Endodermal cell (in vitro differentiated cells): ENCODE data around the gene SSTR4. TPM values are rescaled to one million over a fixed set of nuclear protein-coding genes. Genes with fewer than 3 reads are reported as not detected.

Source experiments
- DNase-seq: peaks from one replicate; pipeline ENCODE4 v3.0.0-alpha.2; 2017
- H3K27ac ChIP-seq: 2 replicates; pipeline ENCODE4 v1.5.1; 2013; ENCODE audit warnings: mild to moderate bottlenecking, low read depth, low read length, moderate library complexity
- H3K27me3 ChIP-seq: 2 replicates; pipeline ENCODE4 v1.6.1; 2013; ENCODE audit warnings: mild to moderate bottlenecking, low read length, moderate library complexity; ENCODE audit not compliant: insufficient read depth, control insufficient read depth, poor library complexity, severe bottlenecking
- H3K36me3 ChIP-seq: 2 replicates; pipeline ENCODE4 v1.7.0; 2013; ENCODE audit warnings: mild to moderate bottlenecking, low read length, moderate library complexity; ENCODE audit not compliant: control insufficient read depth, insufficient read depth
- H3K4me1 ChIP-seq: one replicate; pipeline ENCODE4 v1.7.0; 2013; ENCODE audit warnings: low read length; ENCODE audit not compliant: control insufficient read depth, insufficient read depth
- H3K4me3 ChIP-seq: 2 replicates; pipeline ENCODE4 v1.5.1; 2013; ENCODE audit warnings: mild to moderate bottlenecking, low read length, moderate library complexity
- H3K9ac ChIP-seq: 2 replicates; pipeline ENCODE4 v1.6.1; 2013; ENCODE audit warnings: mild to moderate bottlenecking, low read length, moderate library complexity; ENCODE audit not compliant: poor library complexity, severe bottlenecking; ENCODE audit errors: extremely low read depth
- H3K9me3 ChIP-seq: 2 replicates; pipeline ENCODE4 v1.6.1; 2013; ENCODE audit warnings: mild to moderate bottlenecking, low read length, moderate library complexity; ENCODE audit not compliant: control insufficient read depth
- H3K27ac Mint-ChIP-seq: 2 replicates; pipeline ENCODE4 v1.8.0; 2020; ENCODE audit warnings: mixed read lengths
- H3K27me3 Mint-ChIP-seq: 2 replicates; pipeline ENCODE4 v1.8.0; 2021; ENCODE audit warnings: mild to moderate bottlenecking, mixed read lengths; ENCODE audit not compliant: insufficient read depth
- H3K36me3 Mint-ChIP-seq: 2 replicates; pipeline ENCODE4 v1.8.0; 2020; ENCODE audit warnings: low read depth, mixed read lengths
- H3K4me1 Mint-ChIP-seq: 2 replicates; pipeline ENCODE4 v1.8.0; 2020; ENCODE audit warnings: mixed read lengths
- H3K4me3 Mint-ChIP-seq: 2 replicates; pipeline ENCODE4 v1.8.0; 2020; ENCODE audit warnings: mild to moderate bottlenecking, moderate library complexity, mixed read lengths
- H3K9me3 Mint-ChIP-seq: 2 replicates; pipeline ENCODE4 v1.8.0; 2020; ENCODE audit warnings: mild to moderate bottlenecking, mixed read lengths
- WGBS, 2 experiments: methylation state at CpG; one replicate each; pipeline versions ENCODE4 v1.1.5 to v1.1.7; 2013; ENCODE audit warnings: missing lambda C conversion rate in 2 of 2, mixed read lengths in 1 of 2; ENCODE audit not compliant: insufficient coverage in 1 of 2, insufficient read length in 1 of 2; 5-methylcytosine and 5-hydroxymethylcytosine counted together
- total RNA-seq, 2 donors: library from RNA; stranded (reverse); fragmentation: NEBNext Ultra II Directional in 1 of 2; extraction: Animal tissue kit (Norgen Biotek cat#: 25700) in 1 of 2; gene quantifications; 2 replicates in 1 of 2; 3 replicates in 1 of 2; pipeline ENCODE4 v1.2.1, GENCODE V29; 2021
- TF ChIP-seq, protein P1 (sequence below): fragments of 200-600 bp; sonication (generic); conservative IDR thresholded peaks from 2 replicates; pipeline ENCODE4 v1.5.0; 2021; ENCODE audit warnings: antibody characterized with exemption, mild to moderate bottlenecking

Gene SSTR4
- total RNA-seq, 2 donors from 2014 or later, result 0.40 TPM; not detected in 1

DNA sequence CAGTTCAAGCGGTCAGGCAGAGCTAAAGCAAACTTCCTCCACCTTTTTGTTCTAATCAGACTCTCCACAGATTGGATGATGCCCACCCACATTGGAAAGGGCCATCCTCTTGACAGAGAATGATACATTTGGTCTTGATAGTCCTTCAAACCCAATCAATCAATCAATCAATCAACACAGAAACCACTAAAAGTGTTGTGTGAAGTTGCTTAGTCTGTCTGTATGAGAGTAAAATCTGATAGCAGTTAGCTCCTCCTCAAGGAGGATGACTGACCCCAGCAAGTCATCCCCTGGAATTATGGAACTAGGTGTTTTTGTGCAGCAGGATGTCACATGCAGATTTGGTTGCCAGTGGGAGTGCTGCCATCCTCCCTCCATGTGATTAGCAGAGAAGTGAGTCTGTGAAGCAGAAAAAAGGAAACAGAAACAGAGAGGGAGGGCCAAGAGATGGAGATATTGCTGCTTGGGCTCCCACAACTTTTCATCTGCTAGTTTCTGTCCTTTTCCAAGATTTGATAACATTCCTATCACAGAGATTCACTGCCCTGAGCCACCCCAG is 32.0 kb upstream of the SSTR4 start:
- Histone ChIP-seq H3K4me1 (no peaks in the 10 kb centered on the region), H3K27me3 (no peaks in the 10 kb centered on the region), H3K9me3 (no peaks in the 10 kb centered on the region), H3K9ac (no peak overlapping the region), H3K4me3 (no peak overlapping the region), H3K36me3 (no peaks in the 10 kb centered on the region), H3K27ac (no peak overlapping the region)
- H3K4me3 Mint-ChIP-seq, result no peak overlapping the region
- no peak overlapping the region for H3K27ac Mint-ChIP-seq
- peaks cover 3% of the 10 kb centered on the region for H3K27me3 Mint-ChIP-seq
- H3K4me1 Mint-ChIP-seq, result no peaks in the 10 kb centered on the region
- DNase-seq, result no peak
- TF ChIP-seq, protein P1, sequence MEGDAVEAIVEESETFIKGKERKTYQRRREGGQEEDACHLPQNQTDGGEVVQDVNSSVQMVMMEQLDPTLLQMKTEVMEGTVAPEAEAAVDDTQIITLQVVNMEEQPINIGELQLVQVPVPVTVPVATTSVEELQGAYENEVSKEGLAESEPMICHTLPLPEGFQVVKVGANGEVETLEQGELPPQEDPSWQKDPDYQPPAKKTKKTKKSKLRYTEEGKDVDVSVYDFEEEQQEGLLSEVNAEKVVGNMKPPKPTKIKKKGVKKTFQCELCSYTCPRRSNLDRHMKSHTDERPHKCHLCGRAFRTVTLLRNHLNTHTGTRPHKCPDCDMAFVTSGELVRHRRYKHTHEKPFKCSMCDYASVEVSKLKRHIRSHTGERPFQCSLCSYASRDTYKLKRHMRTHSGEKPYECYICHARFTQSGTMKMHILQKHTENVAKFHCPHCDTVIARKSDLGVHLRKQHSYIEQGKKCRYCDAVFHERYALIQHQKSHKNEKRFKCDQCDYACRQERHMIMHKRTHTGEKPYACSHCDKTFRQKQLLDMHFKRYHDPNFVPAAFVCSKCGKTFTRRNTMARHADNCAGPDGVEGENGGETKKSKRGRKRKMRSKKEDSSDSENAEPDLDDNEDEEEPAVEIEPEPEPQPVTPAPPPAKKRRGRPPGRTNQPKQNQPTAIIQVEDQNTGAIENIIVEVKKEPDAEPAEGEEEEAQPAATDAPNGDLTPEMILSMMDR, result no peak
- no peaks in the 10 kb centered on the region for H3K36me3 Mint-ChIP-seq
- 82 to 86% methylated on average over 1 of the region's 1 CpG for WGBS, 2 experiments
- H3K9me3 Mint-ChIP-seq, result no peaks in the 10 kb centered on the region

DNA sequence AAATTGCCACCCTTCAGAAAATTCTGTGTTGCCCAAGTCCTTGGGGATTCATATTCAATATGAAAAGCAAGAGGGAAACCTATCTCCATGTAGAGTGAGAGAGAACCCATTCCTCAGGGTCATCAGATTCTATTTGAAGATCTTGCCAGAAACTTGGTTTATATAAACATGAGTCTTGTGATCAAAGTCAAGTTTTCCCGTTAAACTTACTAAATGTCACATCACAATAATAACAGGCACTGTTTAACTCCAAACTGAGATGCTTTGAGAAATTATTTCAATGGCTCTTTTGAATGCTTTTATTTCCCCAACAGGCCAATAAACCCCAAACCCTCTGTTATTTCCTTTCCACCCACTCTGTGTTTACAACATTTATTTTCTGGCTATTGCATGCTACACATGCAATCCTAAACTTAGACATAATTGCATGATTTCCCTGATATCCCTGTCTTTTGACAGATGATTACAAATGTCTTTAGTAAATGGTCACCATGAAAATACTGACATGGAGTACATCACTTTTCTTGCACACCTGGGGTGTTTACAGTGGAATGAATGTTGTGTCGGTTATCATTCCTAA is 31.1 kb upstream of the SSTR4 start:
- H3K27me3 Mint-ChIP-seq, result peaks cover 3% of the 10 kb centered on the region
- no peak for DNase-seq
- H3K9ac ChIP-seq, result no peak overlapping the region
- TF ChIP-seq, protein P1, result no peak
- WGBS, 2 experiments, result 91 to 100% methylated on average over 1 to 2 of the region's 2 CpGs
- no peak overlapping the region for H3K4me3 Mint-ChIP-seq
- H3K9me3 Mint-ChIP-seq, result no peaks in the 10 kb centered on the region
- no peaks in the 10 kb centered on the region for H3K9me3 ChIP-seq
- H3K27ac Mint-ChIP-seq, result no peak overlapping the region
- no peaks in the 10 kb centered on the region for H3K27me3 ChIP-seq
- no peaks in the 10 kb centered on the region for H3K4me1 ChIP-seq
- H3K27ac ChIP-seq, result no peak overlapping the region
- no peaks in the 10 kb centered on the region for H3K36me3 ChIP-seq
- H3K4me3 ChIP-seq, result no peak overlapping the region
- H3K36me3 Mint-ChIP-seq, result no peaks in the 10 kb centered on the region
- no peaks in the 10 kb centered on the region for H3K4me1 Mint-ChIP-seq

DNA sequence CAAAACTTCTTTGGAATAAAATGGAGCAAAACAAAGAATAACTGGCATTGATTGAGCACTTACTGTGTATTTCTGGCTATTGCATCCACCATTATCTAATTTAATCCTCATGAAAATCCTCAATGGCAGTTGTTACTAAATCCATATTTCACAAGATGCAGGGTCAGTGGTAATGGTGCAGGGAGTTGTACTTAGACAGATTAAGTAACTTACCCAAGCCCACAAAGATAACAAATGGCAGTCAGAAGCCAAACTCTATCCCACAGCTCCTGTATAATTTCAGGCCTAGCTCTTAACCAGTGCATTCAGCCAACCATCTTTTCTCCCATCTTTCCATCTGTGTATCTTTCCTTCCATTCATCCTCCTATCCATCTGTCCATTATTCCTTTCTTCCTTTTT is 29.3 kb upstream of the SSTR4 start:
- TF ChIP-seq, protein P1, result no peak
- Histone ChIP-seq H3K4me3 (no peak overlapping the region), H3K27me3 (no peaks in the 10 kb centered on the region), H3K9me3 (no peaks in the 10 kb centered on the region), H3K9ac (no peak overlapping the region), H3K36me3 (no peaks in the 10 kb centered on the region), H3K27ac (no peak overlapping the region), H3K4me1 (no peaks in the 10 kb centered on the region)
- no peak overlapping the region for H3K27ac Mint-ChIP-seq
- H3K4me3 Mint-ChIP-seq, result no peak overlapping the region
- H3K4me1 Mint-ChIP-seq, result no peaks in the 10 kb centered on the region
- H3K27me3 Mint-ChIP-seq, result peaks cover 3% of the 10 kb centered on the region
- no peaks in the 10 kb centered on the region for H3K36me3 Mint-ChIP-seq
- no peaks in the 10 kb centered on the region for H3K9me3 Mint-ChIP-seq
- DNase-seq, result no peak
